WI38 (cell line): ENCODE measurements around the gene MYBPHL.

Source experiments
- H3K4me3 ChIP-seq: 2 replicates; pipeline ENCODE4 v1.5.1; 2011; ENCODE audit warnings: low read depth, mild to moderate bottlenecking, control low read depth, low read length
- CTCF ChIP-seq: IDR thresholded peaks from 2 replicates; pipeline ENCODE4 v1.5.1; 2012; ENCODE audit warnings: low read depth, mild to moderate bottlenecking, control low read depth, low read length

MYBPHL gene

GRCh38 chr1:109266965-109267364 lies 39.8 kb downstream of the MYBPHL start:
- H3K4me3 ChIP-seq = no peak overlapping the region
- TF ChIP-seq CTCF = no peak

GRCh38 chr1:109265741-109266330 lies 41.0 kb downstream of the MYBPHL start:
- H3K4me3 ChIP-seq = no peak overlapping the region
- TF ChIP-seq CTCF = no peak

GRCh38 chr1:109265016-109265415 lies 41.8 kb downstream of the MYBPHL start:
- TF ChIP-seq CTCF = no peak
- no peak overlapping the region for H3K4me3 ChIP-seq

GRCh38 chr1:109264379-109264755 lies 42.4 kb downstream of the MYBPHL start:
- TF ChIP-seq CTCF = no peak
- no peak overlapping the region for H3K4me3 ChIP-seq

- peak; percentile 98 for TF ChIP-seq CTCF
- H3K4me3 ChIP-seq = no peak overlapping the region
Observed at GRCh38 chr1:109263597-109264378, 43.0 kb downstream of the MYBPHL start.

- no peak for TF ChIP-seq CTCF
- H3K4me3 ChIP-seq = no peak overlapping the region
Observed at GRCh38 chr1:109263234-109263596, 43.6 kb downstream of the MYBPHL start.

- no peak overlapping the region for H3K4me3 ChIP-seq
- no peak for TF ChIP-seq CTCF
Observed at GRCh38 chr1:109262231-109263055, 44.4 kb downstream of the MYBPHL start.
